AG09319 (cell line): Measurements from ENCODE around the gene FXYD1.

Experiments used
- DNase-seq: peaks from one replicate; pipeline ENCODE4 v3.0.0-alpha.2; 2010; ENCODE audit warnings: low read depth; ENCODE audit errors: extremely low read depth
- CTCF ChIP-seq: IDR thresholded peaks from 2 replicates; pipeline ENCODE4 v1.5.1; 2011; ENCODE audit warnings: low read depth, mild to moderate bottlenecking, inconsistent platforms, low read length, moderate library complexity

The FXYD1 gene

GRCh38 chr19:35136231-35136630, 2.4 kb upstream of the FXYD1 start:
- no peak for TF ChIP-seq CTCF
- DNase-seq = no peak

GRCh38 chr19:35136977-35137702, 1.5 kb upstream of the FXYD1 start:
- DNase-seq = no peak
- TF ChIP-seq CTCF = no peak

- no peak for DNase-seq
- TF ChIP-seq CTCF = no peak
These were observed 1.8 kb downstream of the FXYD1 start for GRCh38 chr19:35140207-35140961.

- peak; percentile 53 for TF ChIP-seq CTCF
- DNase-seq = peak; percentile 68
These were observed 2.6 kb downstream of the FXYD1 start for GRCh38 chr19:35140962-35141836.

- TF ChIP-seq CTCF = no peak
- no peak for DNase-seq
These were observed 3.4 kb downstream of the FXYD1 start for GRCh38 chr19:35141837-35142605.

- TF ChIP-seq CTCF = peak; percentile 45
- DNase-seq = no peak
These were observed 4.1 kb downstream of the FXYD1 start for GRCh38 chr19:35142606-35143230.
